Stimulated activated CD8-positive, alpha-beta memory T cell treated with anti-CD3 and anti-CD28 coated beads, Interleukin-4, amount 100 ng/mL, for 4 hours (primary cell): ENCODE results near the gene ADAM30.

Experiments
- DNase-seq, 2 donors: peaks; one replicate each; pipeline ENCODE4 v3.0.0-alpha.2; 2020; ENCODE audit warnings: low read depth in 2 of 2, low spot score in 1 of 2

The ADAM30 gene

GRCh38 chr1:119896303-119896702 is at the start of gene ADAM30:
Gene ADAM30, minus strand, starts transcription at chr1:119896515. Its CDS starts 179 bp downstream, at chr1:119896336.
- no peak for DNase-seq

DNA sequence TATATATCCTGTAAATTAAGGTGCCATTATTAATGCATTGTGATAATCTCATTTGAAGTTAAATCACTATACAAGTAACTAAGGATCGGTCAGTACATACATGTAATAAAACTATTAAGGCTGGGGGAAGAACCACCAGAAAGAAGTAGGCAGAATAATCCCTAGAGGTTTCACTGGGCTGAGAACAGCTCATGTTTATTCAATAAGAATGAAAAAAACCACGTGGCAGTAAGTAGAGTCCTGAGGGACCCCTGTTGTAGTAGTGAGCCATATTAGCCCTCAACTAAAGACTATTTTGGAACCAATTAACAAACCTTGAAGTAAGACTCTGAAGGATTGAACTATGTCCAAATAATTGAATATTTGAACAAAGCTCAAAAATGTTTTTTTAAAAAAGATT is 46.9 kb upstream of the ADAM30 start:
- no peak for DNase-seq

- DNase-seq: no peak
These were observed 45.1 kb upstream of the ADAM30 start for GRCh38 chr1:119941392-119941791.

DNA sequence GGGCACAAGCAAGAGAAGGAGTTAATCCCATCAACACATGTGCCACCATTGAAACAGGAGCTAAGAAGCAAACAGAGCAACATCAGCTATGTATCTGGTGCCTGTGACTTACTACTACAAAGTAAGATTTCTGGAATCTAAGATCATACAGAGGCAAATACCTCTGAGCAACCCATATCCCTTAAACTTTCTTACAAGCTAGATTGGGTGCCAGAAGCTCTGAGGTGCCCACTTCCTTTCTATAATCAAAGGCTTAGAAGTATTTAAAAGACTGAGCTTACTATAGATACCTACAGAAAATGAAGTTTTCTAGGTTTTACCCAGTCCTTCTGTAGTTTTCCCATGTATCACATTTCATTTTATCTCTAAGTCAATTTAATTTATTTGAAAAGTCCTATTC is 44.4 kb upstream of the ADAM30 start:
- DNase-seq: no peak

- DNase-seq: no peak
These were observed 40.9 kb upstream of the ADAM30 start for GRCh38 chr1:119937198-119937597.

- no peak for DNase-seq
These were observed 39.6 kb upstream of the ADAM30 start for GRCh38 chr1:119935915-119936314.

GRCh38 chr1:119935373-119935772 is 39.1 kb upstream of the ADAM30 start:
- no peak for DNase-seq

- DNase-seq: no peak
These were observed 37.1 kb upstream of the ADAM30 start for GRCh38 chr1:119933397-119933796.

GRCh38 chr1:119929643-119930315 is 33.5 kb upstream of the ADAM30 start:
- no peak for DNase-seq

DNA sequence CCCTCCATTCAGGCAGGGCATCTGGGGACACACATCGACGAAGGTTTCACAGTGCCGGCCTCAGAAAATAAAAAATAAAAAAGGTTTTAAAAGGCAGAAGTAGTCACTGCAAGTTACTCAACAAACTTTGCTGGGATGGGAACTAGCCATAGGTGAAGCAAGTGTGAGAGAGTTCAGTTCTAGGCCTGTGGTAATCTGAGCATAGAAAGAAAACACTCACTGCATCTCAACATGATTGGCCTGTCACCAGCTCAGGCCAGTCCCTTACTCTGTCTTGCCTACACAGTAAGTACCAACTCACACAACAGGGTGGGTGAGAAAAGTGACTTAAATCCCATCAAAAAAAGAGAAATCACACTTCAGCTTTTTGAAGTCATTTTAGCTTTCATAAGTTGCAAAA is 30.2 kb upstream of the ADAM30 start:
- no peak for DNase-seq

GRCh38 chr1:119924948-119925898 is 28.9 kb upstream of the ADAM30 start:
- DNase-seq: no peak

GRCh38 chr1:119920104-119920968 is 24.0 kb upstream of the ADAM30 start:
- no peak for DNase-seq

GRCh38 chr1:119919241-119919640 is 22.9 kb upstream of the ADAM30 start:
- no peak for DNase-seq

DNA sequence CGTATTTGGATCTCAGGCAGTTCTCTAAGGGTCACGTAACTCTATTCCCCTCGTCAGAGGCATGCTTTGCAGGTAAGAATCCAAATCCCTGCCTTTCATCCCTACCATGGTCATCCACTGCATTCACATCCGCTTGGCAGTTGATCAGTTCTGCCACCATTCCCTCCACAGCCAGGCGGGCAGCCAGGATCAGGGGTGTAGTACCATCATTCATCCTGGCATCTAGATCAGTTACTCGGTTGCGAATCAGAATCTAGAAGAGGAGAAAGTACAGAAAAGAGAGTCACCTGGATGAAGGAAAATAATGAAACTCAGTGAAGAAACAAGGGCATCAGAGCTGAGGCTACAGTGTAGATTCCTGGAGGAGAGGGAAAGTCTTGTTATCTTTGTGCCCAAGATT is 22.0 kb upstream of the ADAM30 start:
- no peak for DNase-seq

- DNase-seq: no peak
These were observed 21.2 kb upstream of the ADAM30 start for GRCh38 chr1:119917304-119918055.

- DNase-seq: no peak
These were observed 19.2 kb upstream of the ADAM30 start for GRCh38 chr1:119915517-119915916.

DNA sequence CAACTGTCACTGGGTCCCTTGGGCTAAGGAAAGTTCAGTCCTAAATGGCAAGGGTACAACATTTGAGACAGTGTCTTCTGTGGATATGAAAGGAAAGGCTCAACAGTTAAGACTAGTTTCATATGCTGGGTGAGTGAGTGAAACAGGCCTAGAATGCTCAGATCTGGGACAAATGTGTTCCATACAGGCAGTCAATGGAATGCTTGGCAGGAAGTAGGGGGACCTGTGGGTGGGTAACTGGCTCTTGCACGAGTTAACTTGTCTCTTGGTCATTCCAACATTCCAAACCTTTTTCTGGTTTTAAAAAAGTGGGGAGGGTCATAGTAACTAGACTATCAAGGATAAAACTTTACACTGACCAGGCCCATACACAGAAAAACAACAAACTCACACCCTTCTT is 17.8 kb upstream of the ADAM30 start:
- no peak for DNase-seq

- DNase-seq: no peak
These were observed 16.6 kb upstream of the ADAM30 start for GRCh38 chr1:119912963-119913362.

- no peak for DNase-seq
These were observed 15.5 kb upstream of the ADAM30 start for GRCh38 chr1:119911775-119912174.

DNA sequence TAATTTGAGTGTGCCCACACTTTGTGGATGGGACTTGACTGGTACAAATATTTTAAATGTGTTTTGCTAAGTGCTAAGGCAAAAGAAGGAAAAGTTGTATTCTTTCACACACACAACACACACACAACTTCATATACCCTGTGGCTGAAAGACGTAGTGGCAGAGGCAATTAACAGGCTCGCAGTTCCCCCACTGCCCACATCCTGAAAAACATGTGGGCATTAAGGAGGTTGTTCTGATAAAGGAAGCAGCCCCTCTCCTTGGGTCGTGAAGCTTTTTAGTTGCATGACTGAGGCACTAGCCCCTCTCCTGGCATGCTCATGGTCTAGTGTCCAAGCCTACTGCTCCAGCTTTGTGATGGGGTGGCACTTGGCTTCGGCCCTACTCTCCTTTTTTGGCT is 14.3 kb upstream of the ADAM30 start:
- no peak for DNase-seq
